HepG2 (cell line): ENCODE data around the gene COMT. TPM values are rescaled to one million over a fixed set of nuclear protein-coding genes. Genes with fewer than 3 reads are reported as not detected.

Source experiments
- ATAC-seq: fragments of 200-7000 bp; cut with Tn5 transposase; 3 replicates; pipeline ENCODE4 v1.9.1; 2020; ENCODE audit warnings: mild to moderate bottlenecking, moderate library complexity
- BruUV-seq: library from RNA; stranded (reverse); fragments of 400-500 nt; replicated peaks from 2 replicates; lab custom pipeline; 2021; lab: Mats Ljungman, UMichigan
- CTCF ChIA-PET: fragments of 300-600 bp; formaldehyde crosslinking; extraction: SDS; loops from one replicate; lab custom pipeline; 2021; ENCODE audit warnings: low total read pairs, inconsistent platforms, low intra/inter-chr PET ratio; lab: Yijun Ruan, JAX
- POLR2A ChIA-PET: fragments of 350-600 bp; sonication (Branson Sonifier 250); formaldehyde crosslinking; loops from one replicate; lab custom pipeline; 2020; ENCODE audit warnings: antibody characterized with exemption, inconsistent platforms; lab: Yijun Ruan, JAX
- DNase-seq: peaks from one replicate; pipeline ENCODE4 v3.0.0-alpha.2; 2015; ENCODE audit warnings: low spot score
- FAIRE-seq: peaks from 3 replicates; lab custom pipeline; 2011; peaks lifted over from hg19 to GRCh38; lab: Jason Lieb, UNC
- H2AFZ ChIP-seq: one replicate; pipeline ENCODE4 v1.6.1; 2011; ENCODE audit warnings: low read length, inconsistent platforms
- H3K27ac ChIP-seq: fragments of 300-600 bp; 3 replicates; pipeline ENCODE4 v1.8.0; 2011; ENCODE audit warnings: mixed run types, mild to moderate bottlenecking, mixed read lengths, low read length, inconsistent platforms; ENCODE audit not compliant: insufficient read depth; ENCODE audit errors: extremely low read length
- H3K27me3 ChIP-seq, 2 experiments: fragments of 200-600 bp in 1 of 2; 2 replicates in 1 of 2; 3 replicates in 1 of 2; pipeline versions ENCODE4 v1.6.0 to v1.8.0; 2011; ENCODE audit warnings: low read length in 2 of 2, mild to moderate bottlenecking in 2 of 2, moderate library complexity in 2 of 2, inconsistent platforms in 1 of 2; ENCODE audit not compliant: insufficient read depth in 2 of 2, control insufficient read depth in 1 of 2
- H3K36me3 ChIP-seq, 2 experiments: fragments of 200-600 bp in 1 of 2; replicated peaks in 1 of 2; 2 replicates in 1 of 2; 3 replicates in 1 of 2; pipeline versions ENCODE4 v1.5.1 to v1.8.0; 2011; ENCODE audit warnings: low read length in 2 of 2, inconsistent platforms in 1 of 2; ENCODE audit not compliant: insufficient read depth in 2 of 2, control insufficient read depth in 1 of 2
- H3K4me1 ChIP-seq: 2 replicates; pipeline ENCODE4 v1.5.1; 2012; ENCODE audit warnings: low read length, inconsistent platforms; ENCODE audit not compliant: insufficient read depth
- H3K4me2 ChIP-seq: 2 replicates; pipeline ENCODE4 v1.6.0; 2011; ENCODE audit warnings: low read depth, low read length, inconsistent platforms
- H3K4me3 ChIP-seq, 3 experiments: fragments of 200-600 bp in 1 of 3; sonication (generic), shearing (Covaris generic) in 1 of 3; replicated peaks in 1 of 3; 2 replicates each; pipeline ENCODE4 v1.5.1; 2011 to 2016; ENCODE audit warnings: low read length in 3 of 3, inconsistent platforms in 2 of 3, low read depth in 2 of 3, mild to moderate bottlenecking in 2 of 3, control low read depth in 1 of 3, mixed read lengths in 1 of 3; ENCODE audit not compliant: insufficient read depth in 1 of 3
- H3K79me2 ChIP-seq: one replicate; pipeline ENCODE4 v1.6.1; 2011; ENCODE audit warnings: low read length, inconsistent platforms; ENCODE audit not compliant: insufficient read depth
- H3K9ac ChIP-seq: 2 replicates; pipeline ENCODE4 v1.6.0; 2011; ENCODE audit warnings: mild to moderate bottlenecking, low read depth, low read length, inconsistent platforms; ENCODE audit not compliant: insufficient read depth
- H3K9me3 ChIP-seq: 2 replicates; pipeline ENCODE4 v1.5.1; 2012; ENCODE audit warnings: mild to moderate bottlenecking, low read length
- H4K20me1 ChIP-seq: 2 replicates; pipeline ENCODE4 v1.6.0; 2011; ENCODE audit warnings: inconsistent platforms, mild to moderate bottlenecking, low read length, moderate library complexity; ENCODE audit not compliant: insufficient read depth
- GLI4 ChIP-seq: sonication (generic); formaldehyde crosslinking; IDR thresholded peaks from 2 replicates; pipeline ENCODE4 v1.5.1; 2020; ENCODE audit warnings: missing genetic modification reagents, mild to moderate bottlenecking, moderate library complexity, borderline replicate concordance
- GLMP ChIP-seq: sonication (generic); formaldehyde crosslinking; IDR thresholded peaks from 2 replicates; pipeline ENCODE4 v1.9.0; 2021; ENCODE audit warnings: missing genetic modification reagents, mild to moderate bottlenecking, borderline replicate concordance
- HIVEP1 ChIP-seq: sonication (generic); formaldehyde crosslinking; IDR thresholded peaks from 2 replicates; pipeline ENCODE4 v1.4.0; 2020; ENCODE audit warnings: mild to moderate bottlenecking, missing genetic modification reagents
- MXD1 ChIP-seq: sonication (generic); formaldehyde crosslinking; IDR thresholded peaks from 2 replicates; pipeline ENCODE4 v1.4.0; 2020; ENCODE audit warnings: mild to moderate bottlenecking, missing genetic modification reagents
- NR1H2 ChIP-seq: sonication (generic); formaldehyde crosslinking; IDR thresholded peaks from 2 replicates; pipeline ENCODE4 v1.8.1; 2022; ENCODE audit warnings: low read depth, missing genetic modification reagents, borderline replicate concordance
- RFX5 ChIP-seq: IDR thresholded peaks from 2 replicates; pipeline ENCODE4 v1.6.1; 2011; ENCODE audit warnings: low read depth, low read length, improper control_type of control experiment
- ZNF142 ChIP-seq: sonication (generic); formaldehyde crosslinking; IDR thresholded peaks from 2 replicates; pipeline ENCODE4 v1.4.0; 2020; ENCODE audit warnings: missing genetic modification reagents
- ZNF563 ChIP-seq: sonication (generic); formaldehyde crosslinking; IDR thresholded peaks from 2 replicates; pipeline ENCODE4 v1.8.0; 2022; ENCODE audit warnings: mild to moderate bottlenecking, moderate library complexity, missing genetic modification reagents
- ZNF615 ChIP-seq: sonication (generic); formaldehyde crosslinking; IDR thresholded peaks from 2 replicates; pipeline ENCODE4 v1.5.0; 2020; ENCODE audit warnings: mild to moderate bottlenecking, missing genetic modification reagents, borderline replicate concordance
- ZNF678 ChIP-seq: sonication (generic); formaldehyde crosslinking; IDR thresholded peaks from 2 replicates; pipeline ENCODE4 v1.4.0; 2020; ENCODE audit warnings: mild to moderate bottlenecking, missing genetic modification reagents
- ZNF775 ChIP-seq: sonication (generic); formaldehyde crosslinking; IDR thresholded peaks from 2 replicates; pipeline ENCODE4 v1.4.0; 2020; ENCODE audit warnings: missing genetic modification reagents, mild to moderate bottlenecking, moderate library complexity, borderline replicate concordance
- ZUFSP ChIP-seq: sonication (generic); formaldehyde crosslinking; IDR thresholded peaks from 2 replicates; pipeline ENCODE4 v1.9.0; 2021; ENCODE audit warnings: missing genetic modification reagents, mild to moderate bottlenecking, borderline replicate concordance
- WGBS: methylation state at CpG from one replicate; pipeline ENCODE4 v1.1.6; 2017; ENCODE audit warnings: low lambda C conversion rate; 5-methylcytosine and 5-hydroxymethylcytosine counted together
- in situ Hi-C: cut with HindIII; loops from 2 replicates; pipeline ENCODE4 v1.10.0; 2017; ENCODE audit warnings: low pct_unique_long_range_greater_than_20kb; ENCODE audit not compliant: extremely low pct_ligation_motif_present
- intact Hi-C: fragments of 100-400 bp; cut with micrococcal nuclease; formaldehyde crosslinking; loops from one replicate; pipeline ENCODE4 v1.10.0; 2022; ENCODE audit not compliant: unreplicated experiment
- polyA plus RNA-seq, 8 experiments: library from polyadenylated mRNA; depleted of rRNA in 3 of 8; stranded (reverse) in 7 of 8; unstranded in 1 of 8; fragments of >200 nt; fragmentation: Illumina TruSeq in 4 of 8; extraction: Trizol in 4 of 8; gene quantifications; 2 replicates each; pipeline versions ENCODE4 v1.2.1 to v1.2.3, GENCODE V29; 2011 to 2016; ENCODE audit warnings: low read depth in 4 of 8, missing spikeins in 1 of 8, mixed read lengths in 1 of 8; ENCODE audit not compliant: insufficient read depth in 1 of 8
- total RNA-seq, 5 experiments: library from RNA; depleted of rRNA; stranded (reverse); fragments of >200 nt; fragmentation: Illumina TruSeq; extraction: Trizol; gene quantifications; 2 replicates each; pipeline ENCODE4 v1.2.3, GENCODE V29; 2016; ENCODE audit warnings: low read depth in 1 of 5

Gene COMT
- total and polyA plus RNA-seq, 2 of the 13 experiments (the other 11 are each of a cell fraction or from before 2014, with no cell fraction given): 156 to 162 TPM

- DNase-seq: peak; percentile 69
- no peaks in the 10 kb centered on the region for H3K9me3 ChIP-seq
- H3K4me2 ChIP-seq: peak overlapping the region; percentile 19
- H3K27ac ChIP-seq: peak overlapping the region; percentile 91
- in situ Hi-C loops (no loop called here), intact Hi-C loops (no loop called here)
- H3K27me3 ChIP-seq: no peaks in the 10 kb centered on the region
- peaks cover 5 to 9% of the 10 kb centered on the region in 2 experiments; a peak in 3 of 5 replicates for H3K36me3 ChIP-seq
- no peaks in the 10 kb centered on the region for H3K79me2 ChIP-seq
- H2AFZ ChIP-seq: no peak overlapping the region
- ChIA-PET CTCF (no interaction called here), POLR2A (interaction anchor here (0.7 to 1.5 kb wide), 6 partner anchors 18 to 58 kb away, joined by 3 to 6 read pairs (median 4); partner anchors contain the start of genes COMT, GNB1L, RTL10 and TXNRD2)
- no TSS peak for BruUV-seq
- 19% methylated on average over 9 of the region's 16 CpGs for WGBS
- ATAC-seq: peak; percentile 84
- H4K20me1 ChIP-seq: no peaks in the 10 kb centered on the region
- H3K9ac ChIP-seq: peak overlapping the region; percentile 59
- peaks cover 66% of the 10 kb centered on the region for H3K4me1 ChIP-seq
- FAIRE-seq: peak; percentile 78
- peak overlapping the region in 1 of 3 experiments; percentile 9; a peak in 1 of 6 replicates for H3K4me3 ChIP-seq
- no peak for TF ChIP-seq ZNF615
- TF ChIP-seq HIVEP1 (CRISPR knock-in tag): peak; percentile 68; the same call in 1 of the 2 replicates
- no peak for TF ChIP-seq GLMP (CRISPR knock-in tag)
- TF ChIP-seq ZNF678 (CRISPR knock-in tag): no peak
- no peak; the same call in 1 of the 2 replicates for TF ChIP-seq MXD1 (CRISPR knock-in tag)
- no peak for TF ChIP-seq RFX5
- TF ChIP-seq NR1H2: no peak
- TF ChIP-seq ZNF142 (CRISPR knock-in tag): no peak
- TF ChIP-seq ZNF775: no peak
- peak; percentile 69; the same call in 1 of the 2 replicates for TF ChIP-seq ZNF563 (CRISPR knock-in tag)
- TF ChIP-seq ZUFSP: no peak
- no peak for TF ChIP-seq GLI4 (CRISPR knock-in tag)
Measured at GRCh38 chr22:19898831-19899567, 42.6 kb upstream of the COMT start.
